ENCODE measurements around the gene ELK1. TPM values are rescaled to one million over a fixed set of nuclear protein-coding genes. Genes with fewer than 3 reads are reported as not detected.

Gene ELK1
- total RNA-seq, 4 donors from 2014 or later = 17.3 to 21.7 (median 17.7) TPM

DNA sequence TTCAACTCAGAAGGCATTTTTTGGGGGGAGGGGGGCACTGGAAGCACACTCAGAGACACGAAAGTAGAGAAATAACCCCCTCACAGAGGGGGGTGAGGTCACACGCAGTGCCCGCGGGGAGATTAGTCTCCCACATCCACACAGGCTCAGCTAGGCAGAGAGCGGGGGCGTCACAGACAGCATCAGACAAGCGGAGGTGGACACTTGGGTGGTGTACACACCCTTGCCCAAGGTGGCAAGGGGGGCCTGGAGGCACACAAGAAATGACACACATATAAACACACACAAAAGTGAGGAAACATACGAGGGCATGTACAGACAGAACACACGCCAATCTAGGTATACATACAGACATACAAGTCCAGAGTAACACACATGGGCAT is 30.1 kb downstream of the ELK1 start:
- intact Hi-C loops (cut with DNase I) = no loop called here
- Histone ChIP-seq H3K9me3 (no peaks in the 10 kb centered on the region), H3K36me3 (no peaks in the 10 kb centered on the region), H3K27ac (no peak overlapping the region), H3K4me1 (no peaks in the 10 kb centered on the region), H3K27me3 (no peaks in the 10 kb centered on the region), H3K4me3 (replicated peaks in 1 of 3) (no peak overlapping the region)
- TF ChIP-seq, protein P1, sequence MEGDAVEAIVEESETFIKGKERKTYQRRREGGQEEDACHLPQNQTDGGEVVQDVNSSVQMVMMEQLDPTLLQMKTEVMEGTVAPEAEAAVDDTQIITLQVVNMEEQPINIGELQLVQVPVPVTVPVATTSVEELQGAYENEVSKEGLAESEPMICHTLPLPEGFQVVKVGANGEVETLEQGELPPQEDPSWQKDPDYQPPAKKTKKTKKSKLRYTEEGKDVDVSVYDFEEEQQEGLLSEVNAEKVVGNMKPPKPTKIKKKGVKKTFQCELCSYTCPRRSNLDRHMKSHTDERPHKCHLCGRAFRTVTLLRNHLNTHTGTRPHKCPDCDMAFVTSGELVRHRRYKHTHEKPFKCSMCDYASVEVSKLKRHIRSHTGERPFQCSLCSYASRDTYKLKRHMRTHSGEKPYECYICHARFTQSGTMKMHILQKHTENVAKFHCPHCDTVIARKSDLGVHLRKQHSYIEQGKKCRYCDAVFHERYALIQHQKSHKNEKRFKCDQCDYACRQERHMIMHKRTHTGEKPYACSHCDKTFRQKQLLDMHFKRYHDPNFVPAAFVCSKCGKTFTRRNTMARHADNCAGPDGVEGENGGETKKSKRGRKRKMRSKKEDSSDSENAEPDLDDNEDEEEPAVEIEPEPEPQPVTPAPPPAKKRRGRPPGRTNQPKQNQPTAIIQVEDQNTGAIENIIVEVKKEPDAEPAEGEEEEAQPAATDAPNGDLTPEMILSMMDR (IDR thresholded peaks at IDR 0.05) = no peak
- TF ChIP-seq POLR2A (IDR thresholded peaks at IDR 0.05) = no peak
- WGBS, 2 donors = 45 to 49% methylated on average over 7 to 9 of the region's 9 CpGs
- DNase-seq = no peak

DNA sequence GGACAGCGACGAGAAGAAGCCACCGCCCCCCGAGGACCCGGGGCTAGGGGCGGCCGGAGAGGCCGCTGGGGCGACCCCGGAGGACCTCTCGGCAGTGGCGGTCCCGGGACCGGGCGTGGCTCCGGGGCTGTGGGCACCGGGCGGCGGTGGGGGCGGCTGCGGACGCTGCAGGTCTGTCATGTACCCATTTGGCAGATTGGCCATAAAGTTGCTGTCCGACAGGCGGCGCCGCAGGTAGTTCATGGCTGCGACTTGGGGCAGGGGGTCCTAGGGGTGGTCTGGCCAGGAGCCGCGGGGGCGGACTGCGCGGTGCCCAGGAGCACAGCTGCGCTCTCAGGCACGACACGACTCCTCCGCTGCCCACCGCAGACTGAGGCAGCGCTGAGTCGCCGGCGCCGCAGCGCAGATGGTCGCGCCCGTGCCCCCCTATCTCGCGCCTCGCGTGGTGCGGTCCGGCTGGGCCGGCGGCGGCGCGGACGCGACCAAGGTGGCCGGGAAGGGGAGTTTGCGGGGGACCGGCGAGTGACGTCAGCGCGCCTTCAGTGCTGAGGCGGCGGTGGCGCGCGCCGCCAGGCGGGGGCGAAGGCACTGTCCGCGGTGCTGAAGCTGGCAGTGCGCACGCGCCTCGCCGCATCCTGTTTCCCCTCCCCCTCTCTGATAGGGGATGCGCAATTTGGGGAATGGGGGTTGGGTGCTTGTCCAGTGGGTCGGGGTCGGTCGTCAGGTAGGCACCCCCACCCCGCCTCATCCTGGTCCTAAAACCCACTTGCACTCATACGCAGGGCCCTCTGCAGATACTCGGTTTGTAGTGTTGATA is 30.7 kb downstream of the ELK1 start, which contains the start of gene SYN1:
SYN1 (minus strand) TSS at position 372 of the 817 bp plus-strand sequence; CDS start at position 243, 129 bp downstream.
- H3K27me3 ChIP-seq = no peaks in the 10 kb centered on the region
- no peak within 1 kb of the TSS for H3K4me3 ChIP-seq (replicated peaks in 1 of 3)
- no peaks in the 10 kb centered on the region for H3K9me3 ChIP-seq
- H3K27ac ChIP-seq = no peak within 1 kb of the TSS
- intact Hi-C loops (cut with DNase I) = no loop called here
- 0% methylated on average over 1 of the region's 88 CpGs; no CpG with 5 or more reads in 1 of the 2 donors for whole genome bisulfite sequencing, 2 donors
- no peaks in the 10 kb centered on the region for H3K36me3 ChIP-seq
- no peaks in the 10 kb centered on the region for H3K4me1 ChIP-seq
- TF ChIP-seq POLR2A (IDR thresholded peaks at IDR 0.05) = no peak
- TF ChIP-seq, protein P1 (IDR thresholded peaks at IDR 0.05) = peak in 3 of 6 experiments; percentile 5 to 34 (median 25)
- peak; percentile 77 to 81 for DNase-seq

DNA sequence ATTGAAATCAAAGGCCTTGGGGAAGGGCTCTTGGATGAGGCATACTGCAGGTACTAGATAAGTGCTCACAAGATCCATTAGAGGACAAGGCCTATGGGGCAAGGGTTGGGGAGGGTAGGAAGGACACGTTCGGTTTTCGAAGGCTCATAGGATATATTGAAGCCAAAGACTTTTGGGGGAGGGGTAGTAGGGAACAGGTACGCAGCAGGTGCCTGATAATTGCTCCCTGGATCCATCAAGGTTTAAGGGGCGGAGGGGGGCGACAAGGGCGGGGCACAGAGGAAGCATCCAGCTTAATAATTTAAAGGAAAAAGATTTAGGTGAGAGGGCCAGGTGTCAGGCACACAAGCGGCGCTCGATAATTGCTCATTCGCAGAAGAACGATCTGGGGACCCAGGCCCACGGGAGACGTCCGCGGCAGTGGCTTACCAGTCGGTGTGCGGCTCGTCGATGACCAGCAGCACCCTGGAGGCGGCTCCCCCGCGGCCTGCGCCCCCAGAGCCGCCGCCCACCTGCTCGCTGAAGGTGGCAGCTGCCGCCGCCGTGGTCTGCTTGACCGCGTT is 31.4 kb downstream of the ELK1 start:
- Histone ChIP-seq H3K27ac (no peak overlapping the region), H3K4me3 (replicated peaks in 1 of 3) (no peak overlapping the region), H3K27me3 (no peaks in the 10 kb centered on the region), H3K4me1 (no peaks in the 10 kb centered on the region), H3K9me3 (no peaks in the 10 kb centered on the region), H3K36me3 (no peaks in the 10 kb centered on the region)
- intact Hi-C loops (cut with DNase I) = no loop called here
- 65 to 69% methylated on average over 10 of the region's 32 CpGs for WGBS, 2 donors
- TF ChIP-seq, protein P1 (IDR thresholded peaks at IDR 0.05) = no peak
- TF ChIP-seq POLR2A (IDR thresholded peaks at IDR 0.05) = no peak
- no peak for DNase-seq

DNA sequence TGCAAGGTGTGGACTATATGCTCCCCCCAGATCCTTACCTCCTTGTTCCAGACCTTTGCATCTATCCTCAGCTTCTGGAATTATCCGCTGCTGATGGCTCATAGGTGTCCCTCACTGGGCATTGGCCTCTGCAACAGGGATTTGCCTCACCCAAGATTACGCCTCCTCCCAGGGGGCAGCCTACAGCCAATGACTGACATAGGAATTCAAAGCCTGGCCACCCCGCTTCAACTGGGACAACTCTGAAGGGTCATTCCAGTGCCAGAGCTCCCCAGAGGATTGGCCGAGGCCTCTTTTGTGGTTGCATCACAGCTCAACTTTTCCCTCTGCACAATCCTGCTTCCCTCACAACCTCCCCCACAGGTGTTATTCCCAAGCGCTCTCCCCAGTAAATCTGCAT is 35.7 kb downstream of the ELK1 start:
- Histone ChIP-seq H3K36me3 (no peaks in the 10 kb centered on the region), H3K27ac (no peak overlapping the region), H3K27me3 (no peaks in the 10 kb centered on the region), H3K4me3 (replicated peaks in 1 of 3) (no peak overlapping the region), H3K9me3 (no peaks in the 10 kb centered on the region), H3K4me1 (no peaks in the 10 kb centered on the region)
- WGBS, 2 donors = 69 to 79% methylated on average over 2 to 3 of the region's 5 CpGs
- no peak for TF ChIP-seq POLR2A (IDR thresholded peaks at IDR 0.05)
- DNase-seq = no peak
- intact Hi-C loops (cut with DNase I) = no loop called here

DNA sequence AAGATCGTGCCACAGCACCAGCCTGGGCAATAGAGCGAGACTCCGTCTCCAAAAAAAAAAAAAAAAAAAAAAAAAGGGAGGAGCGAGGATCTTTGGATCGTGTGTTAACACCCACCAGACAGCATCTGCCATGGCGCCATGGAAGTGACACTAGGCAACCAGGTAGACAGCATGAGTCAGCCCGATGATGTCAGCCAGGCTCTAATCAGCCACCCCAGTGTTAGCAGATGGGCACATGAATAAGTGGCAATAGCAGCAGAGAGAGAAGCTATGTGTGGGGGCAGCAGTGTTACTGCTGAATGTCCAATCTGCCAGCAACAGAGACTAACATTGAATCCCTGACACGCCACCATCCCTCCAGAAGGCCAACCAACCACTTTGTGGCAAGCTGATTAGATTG is 37.3 kb downstream of the ELK1 start:
- no peak for TF ChIP-seq POLR2A (IDR thresholded peaks at IDR 0.05)
- TF ChIP-seq, protein P1 (IDR thresholded peaks at IDR 0.05) = no peak
- Histone ChIP-seq H3K27ac (no peak overlapping the region), H3K9me3 (no peaks in the 10 kb centered on the region), H3K4me3 (replicated peaks in 1 of 3) (no peak overlapping the region), H3K27me3 (no peaks in the 10 kb centered on the region), H3K4me1 (no peaks in the 10 kb centered on the region), H3K36me3 (no peaks in the 10 kb centered on the region)
- no peak for DNase-seq
- intact Hi-C loops (cut with DNase I) = no loop called here
- 89 to 90% methylated on average over 7 to 8 of the region's 8 CpGs for WGBS, 2 donors

Data from thyroid gland (tissue), 4 donors.